GM18861 (cell line): ENCODE data around the gene MGAT5.

Source experiments
- ATAC-seq: cut with Tn5 transposase; IDR thresholded peaks from one replicate; pipeline ENCODE4 v1.9.1; 2021; ENCODE audit not compliant: unreplicated experiment

Gene MGAT5

GRCh38 chr2:134443814-134444480 is 190.1 kb downstream of the MGAT5 start:
- ATAC-seq = no peak

DNA sequence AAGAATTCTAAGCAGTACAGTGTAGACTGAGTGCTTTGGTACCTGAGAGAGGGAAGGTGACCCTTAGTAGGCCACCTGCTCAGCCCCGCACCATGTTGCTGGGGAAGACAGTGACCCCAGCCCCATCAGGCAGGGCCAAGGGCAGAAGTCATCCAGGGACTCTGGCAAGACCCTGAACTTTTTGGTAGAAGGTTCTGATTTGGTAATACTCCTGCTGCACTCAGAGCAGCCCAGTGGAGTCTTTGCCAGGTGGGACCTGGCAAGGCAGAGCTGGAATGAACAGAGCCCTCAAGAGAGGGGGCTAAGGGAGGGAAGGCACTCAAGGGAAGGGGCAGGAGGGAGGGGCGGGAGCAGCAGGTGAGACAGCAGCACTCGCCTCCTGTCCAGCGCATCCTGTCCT is 191.2 kb downstream of the MGAT5 start:
- ATAC-seq = no peak

DNA sequence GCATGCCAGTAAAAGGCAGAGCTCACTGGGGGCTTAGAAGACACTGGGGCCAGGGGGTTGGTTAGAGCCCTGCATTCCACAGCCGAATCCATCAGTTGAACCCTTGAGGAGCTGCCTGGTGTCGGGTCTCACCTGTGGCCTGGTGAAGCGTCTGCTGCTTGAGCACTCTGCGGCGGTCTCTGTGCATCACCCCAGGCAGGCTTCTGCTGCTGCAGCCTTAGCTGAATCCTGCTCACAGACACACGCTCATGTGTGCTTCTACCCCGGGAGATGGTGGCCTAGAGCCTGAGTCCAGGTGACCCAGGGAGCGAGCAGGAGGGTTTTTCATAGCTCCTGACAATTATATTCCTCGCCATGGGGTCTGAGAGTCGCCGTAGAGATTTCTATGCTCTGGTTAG is 192.1 kb downstream of the MGAT5 start:
- no peak for ATAC-seq

DNA sequence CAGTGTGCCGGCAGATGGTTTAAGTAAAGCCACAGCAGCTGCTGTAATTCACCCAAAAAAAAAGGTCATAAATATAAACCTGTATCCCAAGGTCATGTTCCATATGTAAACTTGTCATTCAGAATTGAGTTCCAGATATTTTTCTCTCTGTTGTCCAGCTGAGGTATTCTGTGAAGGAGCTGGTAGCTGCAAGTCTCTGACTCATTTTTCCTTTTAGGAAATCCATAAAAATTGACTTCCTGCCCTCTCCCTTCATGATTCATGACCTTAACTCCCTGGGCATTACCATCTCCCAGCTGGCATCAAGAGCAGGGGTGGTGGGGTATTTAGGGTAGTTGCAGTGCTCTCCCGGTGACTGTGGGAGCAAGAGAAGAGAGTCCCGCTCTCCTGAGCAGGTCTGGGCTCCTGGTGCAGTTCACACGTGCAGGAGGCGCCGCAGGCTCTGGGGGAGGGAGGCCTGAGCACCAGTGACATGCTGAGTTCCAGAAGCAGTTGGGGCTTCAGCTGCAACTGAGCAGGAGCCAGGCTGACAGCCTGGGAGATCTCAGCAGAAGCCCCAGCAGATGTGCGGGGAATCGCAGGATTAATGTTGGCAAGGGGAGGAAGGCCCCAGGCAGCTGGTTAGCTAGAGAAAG is 192.6 kb downstream of the MGAT5 start:
- ATAC-seq = no peak

GRCh38 chr2:134447669-134448068 is 193.8 kb downstream of the MGAT5 start:
- ATAC-seq = no peak

GRCh38 chr2:134448650-134449049 is 194.8 kb downstream of the MGAT5 start:
- no peak for ATAC-seq

DNA sequence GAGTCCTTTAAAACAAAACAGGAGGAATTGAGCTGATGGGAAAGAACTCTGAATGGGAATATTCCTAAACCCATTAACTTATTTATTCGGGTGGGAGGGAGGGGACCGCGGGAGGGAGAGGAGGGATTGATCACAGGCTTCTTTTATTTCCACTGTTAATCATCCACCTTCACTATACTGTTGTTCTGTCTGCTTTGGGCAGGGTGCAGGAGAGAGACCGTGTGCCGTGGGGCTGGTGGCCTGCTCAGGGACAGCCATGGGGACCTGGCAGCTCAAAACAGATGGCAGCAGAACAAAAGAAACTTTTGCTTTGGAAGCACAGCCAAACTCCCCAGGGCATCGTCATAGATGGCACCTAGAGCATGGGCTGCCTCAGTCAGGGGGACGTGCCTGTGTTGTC is 195.3 kb downstream of the MGAT5 start:
- ATAC-seq = no peak

DNA sequence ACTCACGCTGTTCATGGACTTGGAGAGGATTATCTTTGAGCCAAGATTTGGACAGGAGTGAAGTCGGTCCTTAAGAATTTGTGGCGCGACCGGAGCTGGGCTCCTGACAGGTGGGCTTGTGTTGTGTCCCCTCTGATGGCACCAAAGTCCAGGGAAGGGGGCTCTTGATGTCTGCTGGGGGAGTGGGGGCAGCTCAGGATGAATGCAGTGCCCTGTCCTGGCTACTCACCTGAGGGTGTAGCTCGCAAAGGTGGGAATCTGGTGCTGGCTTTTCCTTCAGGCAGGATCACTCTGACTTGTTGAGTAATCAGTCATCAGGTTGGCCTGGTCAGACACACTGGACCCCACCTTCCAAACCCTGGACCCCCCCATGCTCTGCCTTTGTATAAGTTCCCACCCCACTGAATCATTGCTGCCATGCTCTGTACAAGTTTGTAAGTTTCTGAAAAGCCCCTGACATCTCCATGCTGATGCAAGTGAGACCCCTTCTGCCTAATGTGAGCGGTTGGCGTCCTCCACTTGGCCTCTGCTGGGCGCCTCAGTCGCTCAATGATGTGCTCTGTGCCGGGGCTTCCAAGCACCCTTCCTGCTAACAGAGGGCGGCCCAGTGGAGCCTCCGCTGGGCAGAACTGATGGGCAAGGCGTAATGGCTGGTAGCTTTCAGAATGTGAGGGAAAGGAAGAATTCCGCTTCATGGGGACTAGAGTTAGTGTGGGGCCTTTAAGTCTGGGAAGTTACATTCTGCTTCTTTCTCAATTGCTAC is 196.1 kb downstream of the MGAT5 start:
- ATAC-seq = no peak

DNA sequence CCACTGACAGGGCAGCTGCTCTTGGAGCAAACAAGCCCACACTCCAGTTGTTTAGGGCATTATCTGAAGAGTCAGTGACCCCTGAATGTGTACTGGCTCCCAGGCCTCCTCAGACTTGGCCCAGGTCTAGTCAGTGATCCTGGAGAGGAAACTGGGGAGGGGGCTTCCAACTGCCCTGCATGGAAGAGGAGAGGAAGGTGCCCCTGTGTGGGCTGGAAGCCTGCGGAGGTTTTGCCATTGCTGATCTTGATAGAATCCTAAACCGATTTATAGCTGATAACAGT is 197.4 kb downstream of the MGAT5 start:
- ATAC-seq = no peak

DNA sequence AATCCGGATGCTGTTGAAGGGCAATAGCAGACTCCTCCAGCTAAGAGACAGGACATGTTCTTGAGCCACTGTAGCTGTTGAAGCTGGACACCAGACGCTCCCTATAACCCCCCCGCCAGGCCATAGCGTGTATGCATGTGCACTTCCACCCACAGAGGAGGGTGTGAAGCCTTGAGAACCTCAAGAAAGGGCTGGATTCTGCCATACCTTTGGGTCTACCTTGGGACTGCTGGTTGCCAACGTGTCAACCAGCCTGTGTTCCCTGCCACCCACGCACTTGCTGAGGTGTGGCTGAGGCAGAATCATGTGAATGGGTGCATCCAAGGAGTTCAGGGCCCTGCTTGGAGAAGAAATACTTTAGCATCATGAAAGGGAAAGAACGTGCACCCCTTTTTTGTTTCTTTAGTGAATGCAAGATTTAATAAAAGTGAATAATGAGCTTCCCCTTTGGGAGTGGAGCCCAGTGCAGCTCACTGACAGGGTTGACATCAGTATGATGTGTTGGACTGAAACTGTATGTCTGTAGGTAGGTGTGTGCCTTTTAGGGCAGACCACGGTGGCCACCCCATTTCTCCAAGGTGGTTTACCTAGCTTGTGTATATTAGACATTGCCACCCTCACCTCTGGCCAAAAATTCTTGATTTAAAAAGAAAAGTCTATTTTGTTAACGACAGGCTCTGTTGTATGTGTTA is 198.3 kb downstream of the MGAT5 start:
- ATAC-seq = no peak

- ATAC-seq = no peak
Measured at GRCh38 chr2:134453476-134453875, 199.6 kb downstream of the MGAT5 start.

DNA sequence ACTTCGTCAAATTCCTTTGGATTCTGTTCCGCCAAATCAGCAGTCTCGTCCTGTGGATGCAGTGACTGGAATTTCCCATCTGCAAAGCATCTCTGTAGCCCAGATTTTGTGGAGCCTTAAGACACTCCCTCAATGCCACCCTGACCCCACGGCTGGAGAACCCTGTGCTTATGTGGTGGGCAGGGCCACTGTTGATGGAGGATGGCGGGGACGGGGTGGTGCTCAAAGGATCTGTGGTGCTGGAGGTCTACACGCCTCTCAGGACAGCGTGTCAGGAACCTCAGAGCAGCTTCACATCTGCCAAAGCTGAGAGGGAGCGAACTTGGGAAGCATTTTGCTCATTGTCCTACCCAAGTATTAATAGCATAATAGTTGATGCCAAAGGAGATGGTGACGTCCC is 200.1 kb downstream of the MGAT5 start:
- ATAC-seq = no peak

GRCh38 chr2:134454426-134454825 is 200.6 kb downstream of the MGAT5 start:
- ATAC-seq = no peak

DNA sequence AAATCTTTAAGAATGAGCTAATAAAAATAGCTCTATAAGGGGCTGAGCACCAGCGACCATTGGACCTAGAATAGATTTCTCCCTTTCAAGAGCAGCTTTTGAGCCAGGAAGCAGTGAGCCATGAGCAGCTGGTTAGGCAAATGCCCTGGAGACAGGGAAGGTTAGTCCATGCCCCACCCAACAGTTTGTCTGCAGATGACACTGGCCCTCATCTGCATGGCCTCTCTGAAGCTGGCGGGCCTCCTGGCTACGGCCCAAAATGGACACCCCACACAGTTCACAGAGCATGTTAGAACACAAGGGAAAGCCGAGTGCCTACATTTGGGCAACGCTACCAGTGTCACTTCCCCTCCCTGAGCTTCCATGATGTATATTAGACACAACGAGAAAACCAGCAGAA is 201.1 kb downstream of the MGAT5 start:
- no peak for ATAC-seq

- no peak for ATAC-seq
Measured at GRCh38 chr2:134455426-134455825, 201.6 kb downstream of the MGAT5 start.

GRCh38 chr2:134457353-134457752 is 203.5 kb downstream of the MGAT5 start:
- no peak for ATAC-seq

GRCh38 chr2:134457765-134458472 is 204.0 kb downstream of the MGAT5 start:
- ATAC-seq = no peak

GRCh38 chr2:134458473-134458853 is 204.6 kb downstream of the MGAT5 start:
- ATAC-seq = no peak

GRCh38 chr2:134458950-134459349 is 205.1 kb downstream of the MGAT5 start:
- no peak for ATAC-seq

DNA sequence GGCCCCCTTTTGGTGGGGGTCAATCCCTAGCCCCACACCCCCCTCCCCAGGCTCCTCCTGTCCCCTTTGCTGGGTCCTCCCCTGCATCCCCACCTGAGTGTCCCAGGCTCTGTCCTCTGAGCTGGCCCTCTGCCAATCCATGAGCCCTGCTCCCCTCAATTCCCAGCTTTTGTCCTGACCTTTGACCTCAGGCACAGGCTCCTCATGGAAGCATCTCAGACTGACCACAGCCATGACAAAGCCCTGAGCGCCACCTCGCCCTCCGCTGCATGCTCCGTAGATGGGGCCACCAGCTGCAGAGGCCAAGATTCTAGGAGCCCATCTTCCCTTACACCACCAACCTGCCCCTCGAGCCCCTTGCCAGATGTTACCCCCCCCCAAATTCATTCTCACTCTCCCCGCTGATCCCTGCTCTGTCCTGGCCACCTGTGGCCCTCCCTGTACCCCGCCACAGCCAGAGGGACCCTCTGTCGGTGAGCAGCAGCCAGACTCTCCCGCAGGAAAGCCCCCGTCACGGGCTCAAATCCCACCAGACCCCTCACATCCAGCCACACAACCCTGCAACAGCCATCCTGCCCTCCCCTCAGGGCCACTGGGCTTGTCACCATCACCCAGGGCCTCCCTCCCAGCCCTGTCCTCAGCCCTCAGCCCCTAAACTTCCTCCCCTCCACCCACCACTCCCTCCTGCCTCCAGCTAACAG is 206.0 kb downstream of the MGAT5 start:
- no peak for ATAC-seq

DNA sequence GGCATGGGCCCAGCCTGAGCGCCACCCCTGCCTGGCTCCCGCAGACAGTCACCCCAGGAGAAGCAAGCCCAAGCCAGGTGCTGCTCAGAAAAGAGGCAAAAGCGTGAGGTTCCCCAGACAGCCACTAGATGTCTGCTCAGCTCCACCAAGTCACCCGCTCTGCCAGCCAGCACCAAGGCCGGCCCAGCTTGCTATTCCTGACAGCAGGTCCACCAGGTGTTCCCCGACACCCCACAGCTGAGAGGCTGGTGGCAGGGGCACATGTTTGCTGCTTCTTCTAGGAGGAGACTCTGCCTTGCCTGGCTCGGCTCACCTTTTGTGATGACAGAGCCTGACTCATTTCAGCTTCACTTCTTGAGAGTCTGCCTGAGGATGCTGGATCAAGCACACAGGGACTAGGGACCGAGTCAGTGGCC is 206.7 kb downstream of the MGAT5 start:
- peak; percentile 87 for ATAC-seq
